GM18868 (cell line): ENCODE results near the gene LDLRAD4.

ENCODE experiments used
- ATAC-seq: cut with Tn5 transposase; IDR thresholded peaks from one replicate; pipeline ENCODE4 v1.9.1; 2021; ENCODE audit warnings: mild to moderate bottlenecking, moderate library complexity; ENCODE audit not compliant: unreplicated experiment

LDLRAD4 gene

GRCh38 chr18:13399511-13399910 lies 181.0 kb downstream of the LDLRAD4 start:
- ATAC-seq = no peak

GRCh38 chr18:13400636-13401315 lies 182.2 kb downstream of the LDLRAD4 start:
- ATAC-seq = no peak

- no peak for ATAC-seq
These were observed 182.8 kb downstream of the LDLRAD4 start for GRCh38 chr18:13401404-13401803.

DNA sequence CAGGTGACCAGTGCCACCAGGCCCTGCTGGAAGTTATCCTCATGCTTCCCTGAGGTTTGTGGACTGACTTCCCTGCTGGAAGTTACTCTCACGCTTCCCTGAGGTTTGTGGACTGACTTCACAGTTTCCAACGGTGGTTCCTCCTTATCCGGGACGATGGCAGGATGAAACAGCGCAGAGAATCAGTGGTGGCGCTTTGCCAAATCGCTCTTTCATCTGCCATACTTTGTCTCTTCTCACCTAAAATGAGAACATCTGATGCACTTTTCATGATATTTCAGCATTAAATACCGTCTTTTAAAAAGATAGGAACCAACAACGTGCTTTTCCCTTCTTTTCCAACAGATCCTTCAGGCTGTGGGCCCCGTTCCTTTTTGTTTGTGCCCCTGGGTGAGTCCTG lies 183.3 kb downstream of the LDLRAD4 start:
- ATAC-seq = no peak

DNA sequence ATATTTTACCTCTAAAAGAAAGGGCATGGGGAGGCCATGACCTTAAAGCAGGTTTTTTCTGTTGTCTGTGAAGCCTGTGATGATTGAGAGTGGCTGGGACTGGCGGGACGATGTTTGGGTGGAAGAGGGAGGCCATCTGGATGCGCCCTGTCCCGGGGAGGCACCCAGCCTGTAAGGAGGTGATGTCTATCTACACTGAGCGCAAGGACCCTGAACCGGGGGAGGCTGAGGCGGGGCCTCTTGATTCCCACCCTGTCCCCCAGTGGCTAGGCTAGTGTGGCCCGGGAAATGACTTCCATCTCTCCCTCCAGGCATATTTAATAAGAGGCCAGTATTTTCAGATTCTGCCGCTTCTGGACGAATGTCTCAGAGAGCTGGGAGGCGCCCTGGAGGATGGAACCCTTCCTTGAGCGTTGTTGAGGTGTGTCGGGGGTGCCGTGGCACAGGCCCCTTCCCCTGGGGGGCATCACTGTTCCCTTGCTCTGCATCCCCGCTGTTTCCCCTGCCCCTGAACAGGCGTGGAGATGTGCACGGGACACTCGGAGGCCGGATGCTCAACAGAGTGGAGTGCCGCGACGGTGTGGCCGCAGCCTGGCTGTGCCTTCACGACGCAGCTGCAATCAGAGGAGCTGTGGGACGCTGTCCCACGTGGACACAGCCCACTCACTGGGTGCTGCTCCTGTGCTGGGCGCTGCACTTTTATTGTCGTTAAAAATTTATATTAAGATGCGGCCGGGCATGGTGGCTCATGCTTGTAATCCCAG lies 185.4 kb downstream of the LDLRAD4 start:
- ATAC-seq = no peak

DNA sequence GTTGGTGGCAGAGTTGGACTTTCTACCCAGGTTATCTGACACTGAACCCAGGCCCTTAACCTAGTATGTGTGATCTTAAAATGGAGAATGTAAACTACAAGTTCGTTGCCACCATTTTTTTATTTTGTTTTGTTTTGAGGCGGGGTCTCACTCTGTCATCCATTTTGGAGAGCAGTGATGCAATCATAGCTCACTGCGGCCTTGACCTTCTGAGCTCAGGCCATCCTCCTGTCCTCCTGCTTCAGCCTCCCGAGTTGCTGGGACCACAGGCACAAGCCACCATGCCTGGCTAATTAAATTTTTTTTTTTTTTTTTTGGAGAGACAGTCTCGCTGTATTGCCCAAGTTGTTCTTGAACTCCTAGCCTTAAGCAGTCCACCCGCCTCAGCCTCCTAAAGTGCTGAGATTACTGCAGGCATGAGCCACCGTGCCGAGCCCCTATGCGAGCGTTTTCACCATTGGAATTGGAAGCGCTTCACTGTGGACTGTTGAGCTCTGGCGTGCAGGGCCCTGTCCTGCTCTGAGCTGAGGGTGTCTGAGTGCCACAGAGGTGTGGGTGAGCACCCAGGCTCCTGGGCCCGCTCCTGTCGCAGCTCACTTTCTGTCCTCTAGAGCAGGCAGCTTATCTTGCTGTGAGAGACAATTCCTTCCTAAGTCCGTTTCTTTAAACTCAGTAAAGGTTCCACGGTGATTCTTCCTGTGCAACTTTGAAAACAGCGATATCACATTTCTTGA lies 186.9 kb downstream of the LDLRAD4 start:
- ATAC-seq = no peak

DNA sequence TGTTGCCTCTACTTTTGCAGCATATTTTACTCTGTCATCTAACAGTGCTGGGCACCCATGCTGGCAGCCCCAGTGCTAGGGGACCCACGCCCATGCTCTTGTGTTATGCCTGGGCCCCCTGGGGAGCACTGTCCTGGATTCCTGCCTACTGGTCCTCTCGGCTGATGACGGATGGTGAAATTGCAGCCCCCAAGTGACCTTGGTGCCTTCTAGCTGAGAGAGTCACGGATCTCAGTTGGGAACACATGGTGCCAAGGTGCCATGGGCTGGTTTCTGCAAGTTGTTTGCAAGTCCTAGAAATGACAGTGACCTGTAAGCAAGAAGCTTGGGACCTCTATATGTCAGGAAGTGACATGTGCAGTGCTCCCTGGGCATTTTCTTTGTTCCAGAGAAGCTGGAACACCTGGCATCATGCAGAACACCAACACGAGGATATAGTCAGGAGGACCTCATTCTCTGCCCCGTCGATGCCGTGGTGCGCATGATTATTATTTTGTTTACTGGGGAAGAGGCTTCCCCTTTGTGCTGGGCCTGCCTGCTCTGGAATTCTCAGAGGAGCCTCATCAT lies 187.6 kb downstream of the LDLRAD4 start:
- ATAC-seq = no peak

- no peak for ATAC-seq
These were observed 188.2 kb downstream of the LDLRAD4 start for GRCh38 chr18:13406736-13407135.

GRCh38 chr18:13407484-13407883 lies 188.9 kb downstream of the LDLRAD4 start:
- no peak for ATAC-seq

- no peak for ATAC-seq
These were observed 190.5 kb downstream of the LDLRAD4 start for GRCh38 chr18:13409026-13409425.

- ATAC-seq = no peak
These were observed 191.4 kb downstream of the LDLRAD4 start for GRCh38 chr18:13409997-13410396.

DNA sequence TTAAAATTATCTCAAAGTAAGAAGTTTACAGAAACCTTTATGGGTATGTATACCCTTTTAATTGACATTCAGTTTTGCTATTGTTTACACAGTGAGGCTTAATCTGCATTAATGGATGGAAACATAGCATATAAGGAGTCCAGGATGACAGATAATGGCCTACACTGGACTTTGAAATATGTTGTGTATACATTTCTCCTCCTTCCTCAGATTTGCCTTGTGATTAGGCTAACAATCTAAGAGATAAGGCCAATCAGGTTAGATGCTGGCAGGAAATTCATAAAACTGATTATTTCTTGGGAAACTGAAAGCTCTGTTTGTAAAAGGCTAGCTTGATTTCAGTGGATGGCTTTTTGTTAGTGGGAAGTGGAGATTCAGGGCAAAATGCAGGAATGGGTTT lies 191.9 kb downstream of the LDLRAD4 start:
- no peak for ATAC-seq

DNA sequence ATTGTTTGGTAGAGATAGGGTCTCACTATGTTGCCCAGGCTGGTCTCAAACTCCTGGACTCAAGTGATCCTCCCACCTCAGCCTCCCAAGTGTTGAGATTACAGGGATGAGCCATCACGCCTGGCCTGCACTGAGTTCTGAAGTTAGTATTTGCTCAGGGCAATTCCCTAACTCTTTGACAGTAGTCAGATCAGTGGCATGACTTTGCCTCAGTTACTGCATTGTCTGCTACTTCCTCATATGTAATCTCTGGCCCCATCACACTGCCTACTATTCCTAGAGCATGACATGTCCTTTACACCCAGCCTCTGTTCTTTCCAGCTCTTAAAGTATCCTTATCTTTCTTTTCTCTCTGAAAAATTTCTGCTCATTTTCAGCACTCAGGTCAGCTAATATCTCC lies 193.5 kb downstream of the LDLRAD4 start:
- no peak for ATAC-seq

DNA sequence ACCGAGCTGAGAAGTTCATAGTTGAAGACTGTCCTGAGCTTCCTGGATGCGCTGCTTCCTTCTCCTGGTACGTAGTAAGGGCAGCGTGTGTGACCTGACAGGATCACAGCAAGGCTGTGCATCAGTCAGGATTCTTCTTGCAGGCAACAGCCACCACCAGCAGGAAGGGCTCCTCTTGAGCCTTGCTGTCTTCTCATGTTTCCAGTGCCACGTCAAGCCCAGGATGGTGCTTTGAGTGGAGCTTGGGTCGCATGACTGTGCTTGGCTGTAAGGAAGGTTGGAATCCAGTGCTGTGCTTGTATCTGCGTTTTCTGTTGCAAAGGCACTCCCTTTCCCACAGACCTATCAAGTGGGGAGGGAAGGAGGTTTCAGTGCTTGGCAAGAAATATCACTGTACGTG lies 194.3 kb downstream of the LDLRAD4 start:
- no peak for ATAC-seq

- ATAC-seq = no peak
These were observed 195.5 kb downstream of the LDLRAD4 start for GRCh38 chr18:13414102-13414501.

DNA sequence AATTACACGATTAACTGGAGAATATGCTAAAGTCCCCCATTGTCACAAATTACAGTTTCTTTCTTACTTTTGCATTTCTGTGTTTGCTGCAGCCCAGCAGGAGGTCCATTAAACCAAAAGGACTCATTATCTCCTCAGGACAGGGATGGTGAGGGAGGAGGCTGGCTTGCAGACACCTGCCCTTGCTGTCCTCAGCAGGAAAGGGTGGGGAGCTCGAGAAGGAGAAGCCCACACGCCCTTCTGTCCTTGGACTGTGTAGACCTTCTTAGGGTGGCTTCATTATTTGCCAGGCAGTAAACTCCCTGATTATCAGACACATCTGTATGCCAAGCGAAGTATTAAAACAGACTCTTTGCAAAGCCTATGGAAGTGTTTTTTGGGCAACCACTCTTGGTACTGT lies 196.0 kb downstream of the LDLRAD4 start:
- no peak for ATAC-seq

DNA sequence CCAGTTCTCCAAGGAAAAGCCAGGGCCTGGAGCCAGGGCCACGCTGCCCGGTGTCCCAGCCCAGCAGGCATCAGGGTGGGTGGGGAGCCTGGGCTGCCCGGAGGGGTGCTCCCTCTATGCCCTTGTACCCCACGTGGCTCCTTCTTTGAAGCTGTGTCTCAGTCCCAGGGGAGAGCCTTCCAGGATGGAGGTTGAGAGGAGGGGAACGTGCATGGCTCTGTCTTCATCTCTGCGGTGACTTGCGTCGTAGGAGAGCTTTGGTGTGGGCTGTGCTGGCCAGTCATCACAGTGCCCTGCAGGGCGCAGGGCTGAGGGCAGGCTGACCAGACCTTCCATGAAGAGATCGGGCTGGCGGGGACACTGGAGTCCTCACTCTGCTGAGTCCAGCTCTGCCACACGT lies 197.2 kb downstream of the LDLRAD4 start:
- ATAC-seq = no peak

GRCh38 chr18:13416208-13416607 lies 197.6 kb downstream of the LDLRAD4 start:
- no peak for ATAC-seq

DNA sequence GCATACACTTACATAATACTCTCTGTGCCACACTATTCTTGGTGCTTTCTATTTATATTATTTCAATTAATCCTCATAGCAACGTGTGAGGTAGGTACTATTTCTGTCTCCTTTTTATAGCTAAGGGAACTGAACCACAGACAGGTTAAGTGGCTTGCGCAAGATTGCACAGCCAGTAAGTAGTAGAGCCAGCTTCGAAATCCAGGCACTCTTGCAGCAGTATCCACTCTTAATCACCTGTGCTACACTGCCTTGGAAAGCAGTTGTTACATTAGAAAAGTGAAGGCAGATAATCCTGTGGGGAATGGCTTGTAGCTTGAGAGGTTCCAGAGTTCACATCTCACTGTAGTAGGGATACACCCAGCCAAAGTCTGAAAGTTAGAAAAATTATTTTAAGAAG lies 198.3 kb downstream of the LDLRAD4 start:
- ATAC-seq = no peak

DNA sequence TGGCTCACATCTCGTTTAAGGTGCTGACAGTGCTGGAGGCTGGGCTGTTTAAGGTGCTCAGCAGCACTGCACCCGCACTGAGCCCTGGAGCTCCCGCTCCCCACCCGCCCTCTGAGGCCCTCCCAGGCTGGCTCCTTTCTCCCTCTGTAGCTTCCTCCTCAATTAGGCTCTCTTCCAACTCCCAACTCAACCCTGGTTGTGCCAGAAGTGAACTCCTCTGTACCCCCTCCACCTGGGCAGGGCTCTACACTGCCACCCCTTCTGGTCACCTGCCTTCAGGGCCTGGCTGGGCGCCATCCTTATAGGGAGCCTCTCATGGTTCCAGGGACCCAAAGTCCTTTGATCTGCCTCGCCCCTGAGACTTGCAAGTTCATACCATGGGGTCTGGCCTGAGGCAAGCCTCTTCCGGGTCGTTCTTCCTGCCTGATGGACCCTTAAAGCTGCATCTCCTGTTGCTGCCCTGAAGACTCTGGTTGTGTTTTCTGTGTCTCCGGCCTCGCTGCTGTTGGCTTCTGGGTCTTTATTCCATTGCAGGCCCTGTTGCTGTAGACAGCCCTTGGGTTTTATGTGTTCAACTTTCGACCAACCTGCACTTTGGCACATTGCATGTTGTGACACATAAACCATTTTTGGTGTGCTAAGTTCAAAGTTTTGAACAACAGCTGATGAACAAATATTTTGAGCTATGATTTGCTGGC lies 199.6 kb downstream of the LDLRAD4 start:
- no peak for ATAC-seq
